ENCODE measurements around the gene PPP2R2B. TPM values are rescaled to one million over a fixed set of nuclear protein-coding genes. Genes with fewer than 3 reads are reported as not detected.

The PPP2R2B gene
- total and polyA plus RNA-seq, 2 donors (not counting 3 experiments of a cell fraction or from before 2014, with no cell fraction given): not detected

GRCh38 chr5:146703899-146704298 lies 174.7 kb downstream of the PPP2R2B start:
- intact Hi-C loops (cut with micrococcal nuclease): no loop called here
- no peaks in the 10 kb centered on the region for H3K9me1 ChIP-seq (replicated peaks; ENCODE audit: control insufficient read depth, extremely low read depth, insufficient read depth, low read length)

GRCh38 chr5:146703499-146703898 lies 175.1 kb downstream of the PPP2R2B start:
- POLR2A ChIA-PET: no interaction called here
- FAIRE-seq (no peak), DNase-seq (ENCODE audit: low read depth, low spot score) (no peak)
- H3K79me2 ChIP-seq (ENCODE audit: control insufficient read depth, insufficient read depth, low read length): no peaks in the 10 kb centered on the region
- H3K36me3 ChIP-seq (ENCODE audit: control insufficient read depth in 2 of 2, extremely low read depth in 1 of 2, insufficient read depth in 2 of 2, low read length in 2 of 2): no peaks in the 10 kb centered on the region
- H3K9me3 ChIP-seq (replicated peaks; ENCODE audit: control insufficient read depth, insufficient read depth, low read length): no peaks in the 10 kb centered on the region
- no peak overlapping the region for H2AFZ ChIP-seq (ENCODE audit: low read depth, low read length)
- no TSS peak for BruUV-seq (replicated peaks)
- H3K4me1 ChIP-seq (ENCODE audit: control insufficient read depth, extremely low read depth, insufficient read depth, low read length): no peaks in the 10 kb centered on the region
- intact Hi-C loops (cut with micrococcal nuclease) (no loop called here), dilution Hi-C loops (cut with MboI; ENCODE audit: extremely low pct_ligation_motif_present, low sequenced_read_pairs) (no loop called here)
- TF ChIP-seq POLR2A (IDR thresholded peaks at IDR 0.05; ENCODE audit: low read depth, low read length): no peak
- TF ChIP-seq, protein P1, sequence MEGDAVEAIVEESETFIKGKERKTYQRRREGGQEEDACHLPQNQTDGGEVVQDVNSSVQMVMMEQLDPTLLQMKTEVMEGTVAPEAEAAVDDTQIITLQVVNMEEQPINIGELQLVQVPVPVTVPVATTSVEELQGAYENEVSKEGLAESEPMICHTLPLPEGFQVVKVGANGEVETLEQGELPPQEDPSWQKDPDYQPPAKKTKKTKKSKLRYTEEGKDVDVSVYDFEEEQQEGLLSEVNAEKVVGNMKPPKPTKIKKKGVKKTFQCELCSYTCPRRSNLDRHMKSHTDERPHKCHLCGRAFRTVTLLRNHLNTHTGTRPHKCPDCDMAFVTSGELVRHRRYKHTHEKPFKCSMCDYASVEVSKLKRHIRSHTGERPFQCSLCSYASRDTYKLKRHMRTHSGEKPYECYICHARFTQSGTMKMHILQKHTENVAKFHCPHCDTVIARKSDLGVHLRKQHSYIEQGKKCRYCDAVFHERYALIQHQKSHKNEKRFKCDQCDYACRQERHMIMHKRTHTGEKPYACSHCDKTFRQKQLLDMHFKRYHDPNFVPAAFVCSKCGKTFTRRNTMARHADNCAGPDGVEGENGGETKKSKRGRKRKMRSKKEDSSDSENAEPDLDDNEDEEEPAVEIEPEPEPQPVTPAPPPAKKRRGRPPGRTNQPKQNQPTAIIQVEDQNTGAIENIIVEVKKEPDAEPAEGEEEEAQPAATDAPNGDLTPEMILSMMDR (IDR thresholded peaks at IDR 0.05; ENCODE audit: extremely low read depth in 1 of 2, insufficient read depth in 1 of 2, low read depth in 1 of 2, low read length in 2 of 2): no peak
- TF ChIP-seq MYC (IDR thresholded peaks at IDR 0.05; ENCODE audit: low read depth, low read length): no peak
- TF ChIP-seq FOS (IDR thresholded peaks at IDR 0.05; ENCODE audit: borderline replicate concordance, insufficient read depth, low read length): no peak
- no peak for TF ChIP-seq POLR2AphosphoS5 (IDR thresholded peaks at IDR 0.05; ENCODE audit: insufficient read depth, low read depth, low read length)
- no peak for TF ChIP-seq GATA2 (IDR thresholded peaks at IDR 0.05; ENCODE audit: insufficient read depth, insufficient read length, low read depth, low read length)
- TF ChIP-seq, protein P2, sequence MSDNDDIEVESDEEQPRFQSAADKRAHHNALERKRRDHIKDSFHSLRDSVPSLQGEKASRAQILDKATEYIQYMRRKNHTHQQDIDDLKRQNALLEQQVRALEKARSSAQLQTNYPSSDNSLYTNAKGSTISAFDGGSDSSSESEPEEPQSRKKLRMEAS (IDR thresholded peaks at IDR 0.05; ENCODE audit: insufficient read depth, insufficient read length): no peak
- no peak for TF ChIP-seq JUN (IDR thresholded peaks at IDR 0.05; ENCODE audit: borderline replicate concordance, insufficient read depth, insufficient read length, low read depth)
- H3K27me3 ChIP-seq (ENCODE audit: control insufficient read depth in 2 of 2, insufficient read depth in 2 of 2, low read length in 2 of 2): no peaks in the 10 kb centered on the region
- no peaks in the 10 kb centered on the region for H3K9me1 ChIP-seq (replicated peaks; ENCODE audit: control insufficient read depth, extremely low read depth, insufficient read depth, low read length)
- CTCF ChIA-PET: interaction anchor here (0.6 kb wide), 1 partner anchor 9 kb away, joined by 3 read pairs; no protein-coding TSS in a partner anchor
- H4K20me1 ChIP-seq (replicated peaks; ENCODE audit: control insufficient read depth, extremely low read depth, insufficient read depth, low read length): no peaks in the 10 kb centered on the region
- H3K4me2 ChIP-seq (ENCODE audit: insufficient read depth, low read length): no peak overlapping the region
- H3K9ac ChIP-seq (replicated peaks; ENCODE audit: extremely low read depth, insufficient read depth, low read length): no peak overlapping the region
- no peak overlapping the region for H3K4me3 ChIP-seq (replicated peaks in 1 of 3; ENCODE audit: insufficient read depth in 1 of 3, low read depth in 1 of 3, low read length in 3 of 3)
- no peak overlapping the region for H3K27ac ChIP-seq (ENCODE audit: insufficient read depth, low read depth, low read length)

More at GRCh38 chr5:146703899-146704298, 174.7 kb downstream of the PPP2R2B start:
- Histone ChIP-seq H3K9me3 (replicated peaks; ENCODE audit: control insufficient read depth, insufficient read depth, low read length) (no peaks in the 10 kb centered on the region), H3K4me3 (replicated peaks in 1 of 3; ENCODE audit: insufficient read depth in 1 of 3, low read depth in 1 of 3, low read length in 3 of 3) (no peak overlapping the region), H3K79me2 (ENCODE audit: control insufficient read depth, insufficient read depth, low read length) (no peaks in the 10 kb centered on the region), H3K27me3 (ENCODE audit: control insufficient read depth in 2 of 2, insufficient read depth in 2 of 2, low read length in 2 of 2) (no peaks in the 10 kb centered on the region), H3K36me3 (ENCODE audit: control insufficient read depth in 2 of 2, extremely low read depth in 1 of 2, insufficient read depth in 2 of 2, low read length in 2 of 2) (no peaks in the 10 kb centered on the region), H3K27ac (ENCODE audit: insufficient read depth, low read depth, low read length) (no peak overlapping the region), H2AFZ (ENCODE audit: low read depth, low read length) (no peak overlapping the region), H3K4me2 (ENCODE audit: insufficient read depth, low read length) (no peak overlapping the region), H3K9ac (replicated peaks; ENCODE audit: extremely low read depth, insufficient read depth, low read length) (no peak overlapping the region), H3K4me1 (ENCODE audit: control insufficient read depth, extremely low read depth, insufficient read depth, low read length) (no peaks in the 10 kb centered on the region), H4K20me1 (replicated peaks; ENCODE audit: control insufficient read depth, extremely low read depth, insufficient read depth, low read length) (no peaks in the 10 kb centered on the region)
- CTCF ChIA-PET: interaction anchor here (0.6 kb wide), 1 partner anchor 9 kb away, joined by 3 read pairs; no protein-coding TSS in a partner anchor
- FAIRE-seq (no peak), DNase-seq (ENCODE audit: low read depth, low spot score) (peak; percentile 6)
- no TSS peak for BruUV-seq (replicated peaks)
- POLR2A ChIA-PET: no interaction called here
- no peak for TF ChIP-seq JUN (IDR thresholded peaks at IDR 0.05; ENCODE audit: borderline replicate concordance, insufficient read depth, insufficient read length, low read depth)
- TF ChIP-seq, protein P2 (IDR thresholded peaks at IDR 0.05; ENCODE audit: insufficient read depth, insufficient read length): no peak
- dilution Hi-C loops (cut with MboI; ENCODE audit: extremely low pct_ligation_motif_present, low sequenced_read_pairs): no loop called here
